Fibroblast of skin of scalp (primary cell): ENCODE results near the gene CCNI2. TPM values are rescaled to one million over a fixed set of nuclear protein-coding genes. Genes with fewer than 3 reads are reported as not detected.

ENCODE experiments used
- DNase-seq: peaks from one replicate; pipeline ENCODE4 v3.0.0-alpha.2; 2013
- polyA plus RNA-seq, 2 experiments: library from polyadenylated mRNA; unstranded; fragments of 120-200 nt; gene quantifications; one replicate each; pipeline ENCODE4 v1.2.1, GENCODE V29; 2013; ENCODE audit not compliant: insufficient read length in 2 of 2

The CCNI2 gene, protein sequence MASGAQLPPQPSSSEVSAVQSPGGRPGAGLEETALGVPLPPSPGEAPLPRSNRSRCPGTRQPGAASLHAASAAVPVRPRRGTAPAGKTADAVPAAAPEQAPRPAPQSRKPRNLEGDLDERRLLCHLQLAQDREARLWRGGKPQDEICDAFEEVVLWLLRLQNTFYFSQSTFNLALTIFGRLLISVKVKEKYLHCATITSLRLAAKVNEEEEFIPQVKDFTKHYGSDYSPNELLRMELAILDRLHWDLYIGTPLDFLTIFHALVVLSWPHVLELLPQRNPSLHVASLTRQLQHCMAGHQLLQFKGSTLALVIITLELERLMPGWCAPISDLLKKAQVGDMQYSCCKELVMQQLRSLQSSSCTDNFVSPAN
- polyA plus RNA-seq (2013, experiment 1 of 2; ENCODE audit: insufficient read length) = 0.06 TPM
- polyA plus RNA-seq (2013, experiment 2 of 2; ENCODE audit: insufficient read length) = 1.0 TPM

DNA sequence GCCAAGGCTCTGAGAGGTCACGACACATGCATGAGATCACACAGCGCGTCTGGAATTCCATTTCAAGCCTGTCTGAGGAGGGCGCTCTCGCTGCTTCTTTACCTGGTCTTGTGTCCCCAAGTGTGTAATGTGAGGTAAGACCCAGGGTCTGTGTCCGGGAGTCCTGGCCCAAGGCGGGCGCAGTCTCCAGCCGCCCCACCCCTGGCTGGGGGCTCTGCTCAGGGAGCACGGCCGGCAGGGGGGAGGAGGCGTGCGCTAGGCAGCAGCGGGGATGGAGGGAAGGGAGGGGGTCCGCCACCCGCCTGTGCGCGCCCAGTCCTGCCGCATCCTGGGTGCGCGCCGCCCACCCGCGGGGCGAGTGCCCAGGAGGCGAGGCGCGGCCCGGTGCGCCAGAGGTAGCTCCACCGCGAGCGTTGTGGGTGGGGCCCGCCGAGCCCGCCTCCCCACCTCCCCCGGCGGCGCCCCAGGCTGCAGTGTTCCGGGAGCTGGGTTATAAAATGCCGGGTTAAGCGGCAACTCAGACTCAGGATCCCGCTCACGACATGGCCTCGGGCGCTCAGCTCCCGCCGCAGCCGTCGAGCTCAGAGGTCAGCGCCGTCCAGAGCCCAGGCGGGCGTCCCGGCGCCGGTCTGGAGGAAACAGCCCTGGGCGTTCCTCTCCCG lies at the start of gene CCNI2:
Gene CCNI2 (plus strand): TSS at position 473 of the 662 bp plus-strand sequence. CDS start 70 bp downstream, at position 543.
- no peak for DNase-seq

- peak; percentile 23 for DNase-seq
Measured at GRCh38 chr5:132704875-132705274, 42.4 kb upstream of the CCNI2 start.

DNA sequence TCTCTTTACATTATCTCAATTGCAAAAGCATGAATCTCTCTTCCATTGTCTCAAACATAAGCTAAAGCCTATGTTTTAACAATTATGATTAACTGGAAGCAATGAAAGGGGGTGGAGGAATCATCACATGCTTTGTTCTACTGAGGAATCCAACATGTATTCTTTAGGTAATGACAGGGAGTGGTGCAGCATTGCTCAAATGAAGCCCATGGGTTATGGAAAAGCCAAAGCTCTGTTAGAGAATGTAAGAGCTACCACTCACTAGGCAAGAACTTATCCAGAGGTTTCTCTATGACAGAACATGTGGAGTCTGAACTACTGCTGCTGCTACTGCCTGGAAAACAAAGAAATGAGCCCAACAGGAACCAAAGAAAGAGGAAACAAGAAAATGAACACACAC lies 38.6 kb upstream of the CCNI2 start:
- DNase-seq = no peak

GRCh38 chr5:132714456-132715307 lies 32.5 kb upstream of the CCNI2 start:
- peak; percentile 11 for DNase-seq

GRCh38 chr5:132718544-132719312 lies 28.5 kb upstream of the CCNI2 start:
- no peak for DNase-seq

- DNase-seq = no peak
Measured at GRCh38 chr5:132725745-132726144, 21.5 kb upstream of the CCNI2 start.

DNA sequence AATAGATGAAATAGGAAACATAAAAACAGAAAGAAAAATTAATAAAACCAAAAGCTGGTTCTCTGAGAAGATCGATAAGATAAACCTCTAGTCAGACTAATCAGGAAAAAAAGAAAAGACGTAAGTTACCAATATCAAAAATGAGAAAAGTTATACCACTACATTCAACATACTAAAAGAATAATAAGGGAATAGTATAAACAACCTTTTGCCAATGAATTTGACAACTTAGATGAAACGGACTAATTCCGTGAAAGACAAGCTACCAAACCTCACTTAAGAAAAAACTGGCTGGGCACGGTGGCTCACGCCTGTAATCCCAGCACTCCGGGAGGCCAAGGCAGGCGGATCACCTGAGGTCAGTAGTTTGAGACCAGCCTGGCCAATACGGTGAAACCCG lies 17.3 kb upstream of the CCNI2 start:
- DNase-seq = no peak

- DNase-seq = no peak
Measured at GRCh38 chr5:132733499-132734148, 13.6 kb upstream of the CCNI2 start.

GRCh38 chr5:132734687-132735086 lies 12.5 kb upstream of the CCNI2 start:
- no peak for DNase-seq

- DNase-seq = peak; percentile 95
Measured at GRCh38 chr5:132736853-132737833, 10.1 kb upstream of the CCNI2 start, which contains the start of gene KIF3A. Gene KIF3A, minus strand, starts transcription at chr5:132737546. Its CDS starts 127 bp downstream, at chr5:132737419.

GRCh38 chr5:132737982-132738681 lies 9.1 kb upstream of the CCNI2 start:
- no peak for DNase-seq

- no peak for DNase-seq
Measured at GRCh38 chr5:132739232-132739631, 8.0 kb upstream of the CCNI2 start.

DNA sequence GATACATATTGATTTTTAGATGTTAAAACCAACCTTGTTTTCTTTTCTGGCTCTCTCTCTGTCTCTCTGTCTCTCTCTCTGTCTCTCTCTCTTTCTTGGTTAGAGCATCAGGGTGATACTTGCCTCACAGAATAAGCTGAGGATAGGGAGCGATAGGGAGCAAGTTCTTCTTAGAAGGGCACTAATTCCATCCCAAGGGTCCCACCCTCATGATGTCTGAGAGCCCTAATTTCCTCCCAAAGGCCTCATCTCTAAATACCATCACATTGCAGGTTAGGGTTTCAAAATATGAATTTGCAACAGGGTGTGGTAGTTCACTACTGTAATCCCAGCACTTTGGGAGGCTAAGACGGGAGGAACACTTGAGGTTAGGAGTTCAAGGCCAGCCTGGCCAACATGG lies 5.1 kb upstream of the CCNI2 start:
- DNase-seq = no peak

DNA sequence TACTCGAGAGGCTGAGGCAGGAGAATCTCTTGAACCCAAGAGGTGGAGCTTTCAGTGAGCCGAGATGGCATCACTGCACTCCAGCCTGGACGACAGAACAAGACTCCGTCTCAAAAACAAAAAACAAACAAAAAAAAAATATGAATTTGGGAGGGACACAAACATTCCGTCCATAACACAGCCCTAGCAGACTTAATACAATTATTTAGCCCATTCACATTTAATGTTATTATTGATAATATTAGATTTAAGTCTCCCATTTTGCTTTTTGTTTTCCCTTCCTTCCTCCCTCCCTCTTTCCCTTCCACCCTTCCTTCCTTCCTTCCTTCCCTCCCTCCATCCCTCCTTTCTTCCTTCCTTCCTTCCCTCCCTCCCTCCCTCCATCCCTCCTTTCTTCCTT lies 4.6 kb upstream of the CCNI2 start:
- no peak for DNase-seq

DNA sequence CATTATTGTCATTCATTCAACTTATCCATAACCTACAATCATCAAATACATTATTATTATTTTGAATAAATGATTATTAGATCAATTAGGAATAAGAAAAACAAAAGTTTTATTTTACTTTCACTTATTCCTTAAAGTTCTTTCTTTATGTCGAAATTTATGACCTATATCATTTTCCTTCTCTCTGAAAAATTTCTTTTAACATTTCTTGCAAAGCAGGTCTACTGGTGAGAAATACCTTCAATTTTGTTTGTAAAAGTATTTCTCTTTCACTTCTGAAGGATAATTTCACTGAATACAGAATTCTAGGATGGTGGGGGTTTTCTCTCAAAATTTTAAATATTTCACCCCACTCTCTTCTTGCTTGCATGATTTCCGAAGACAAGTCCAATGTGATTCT lies 2.6 kb upstream of the CCNI2 start:
- DNase-seq = no peak

GRCh38 chr5:132746592-132746953 lies 653 bp upstream of the CCNI2 start:
- no peak for DNase-seq

DNA sequence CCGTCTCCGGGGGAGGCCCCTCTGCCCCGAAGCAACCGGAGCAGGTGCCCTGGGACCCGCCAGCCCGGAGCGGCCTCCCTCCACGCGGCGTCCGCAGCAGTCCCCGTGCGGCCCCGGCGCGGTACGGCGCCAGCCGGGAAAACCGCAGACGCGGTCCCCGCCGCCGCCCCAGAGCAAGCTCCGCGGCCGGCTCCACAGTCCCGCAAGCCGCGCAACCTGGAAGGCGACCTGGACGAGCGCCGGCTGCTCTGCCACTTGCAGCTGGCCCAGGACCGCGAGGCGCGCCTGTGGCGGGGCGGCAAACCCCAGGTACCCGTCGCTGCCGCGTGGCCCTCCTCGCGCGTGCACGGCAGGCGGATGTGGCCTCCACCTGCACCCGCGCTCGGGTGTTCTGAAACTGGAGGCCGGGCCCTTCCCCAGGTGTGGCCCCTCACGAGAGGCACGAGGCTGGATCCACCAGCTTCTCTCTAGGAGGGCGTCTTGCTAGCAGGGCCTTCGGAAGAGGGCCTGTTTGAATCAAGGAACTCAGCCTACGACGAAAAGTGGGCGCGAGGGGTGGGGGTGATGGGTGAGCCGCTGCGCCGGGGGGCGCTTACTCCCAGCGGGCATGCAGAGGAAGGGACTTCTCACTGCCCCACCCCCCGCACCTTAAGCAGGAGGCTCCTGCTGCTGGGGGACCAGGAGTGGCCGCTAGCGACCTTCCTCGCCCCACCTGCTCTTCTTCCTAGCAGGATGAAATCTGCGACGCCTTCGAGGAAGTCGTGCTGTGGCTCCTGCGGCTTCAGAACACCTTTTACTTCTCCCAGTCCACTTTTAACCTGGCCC lies 602 bp downstream of the CCNI2 start:
- no peak for DNase-seq

- DNase-seq = no peak
Measured at GRCh38 chr5:132748522-132749000, 1.3 kb downstream of the CCNI2 start.

- no peak for DNase-seq
Measured at GRCh38 chr5:132749506-132749905, 2.3 kb downstream of the CCNI2 start.
